Endometrium (tissue), 2 donors: ENCODE measurements around the gene CCDC169.

Experiments used
- FAIRE-seq: peaks from 2 replicates; lab custom pipeline; 2012; peaks lifted over from hg19 to GRCh38; lab: Jason Lieb, UNC
- donor health status: control.
- donor health status: control.

The CCDC169 gene

GRCh38 chr13:36242761-36243160, 54.9 kb downstream of the CCDC169 start:
- FAIRE-seq = no peak

GRCh38 chr13:36231236-36231635, 66.4 kb downstream of the CCDC169 start:
- no peak for FAIRE-seq

GRCh38 chr13:36224730-36225129, 72.9 kb downstream of the CCDC169 start:
- no peak for FAIRE-seq

GRCh38 chr13:36219883-36220282, 77.7 kb downstream of the CCDC169 start:
- no peak for FAIRE-seq

- FAIRE-seq = no peak
Observed at GRCh38 chr13:36217456-36217855, 80.2 kb downstream of the CCDC169 start.

GRCh38 chr13:36214163-36214921, 83.3 kb downstream of the CCDC169 start, which contains the start of gene SOHLH2:
TSS of gene SOHLH2 (minus strand) at chr13:36214556. CDS start at chr13:36214526, 30 bp downstream.
- FAIRE-seq = no peak

- FAIRE-seq = no peak
Observed at GRCh38 chr13:36212789-36213188, 84.8 kb downstream of the CCDC169 start.

GRCh38 chr13:36211567-36211966, 86.0 kb downstream of the CCDC169 start:
- FAIRE-seq = no peak

- FAIRE-seq = no peak
Observed at GRCh38 chr13:36210738-36211137, 86.9 kb downstream of the CCDC169 start.

- no peak for FAIRE-seq
Observed at GRCh38 chr13:36207672-36208071, 89.9 kb downstream of the CCDC169 start.

- no peak for FAIRE-seq
Observed at GRCh38 chr13:36193151-36193855, 104.3 kb downstream of the CCDC169 start.

GRCh38 chr13:36192166-36192565, 105.4 kb downstream of the CCDC169 start:
- no peak for FAIRE-seq

- no peak for FAIRE-seq
Observed at GRCh38 chr13:36190771-36191170, 106.8 kb downstream of the CCDC169 start.

GRCh38 chr13:36188441-36188840, 109.2 kb downstream of the CCDC169 start:
- FAIRE-seq = no peak

GRCh38 chr13:36183901-36184300, 113.7 kb downstream of the CCDC169 start:
- no peak for FAIRE-seq
